ENCODE measurements around the gene PCDH19. TPM values are rescaled to one million over a fixed set of nuclear protein-coding genes. Genes with fewer than 3 reads are reported as not detected.
"Not testable (repeated sequence)": the region's sequence is repeated elsewhere in the genome, so short reads cannot be mapped to it uniquely, and the experiment has no call there.

Gene PCDH19
- total RNA-seq, 2 experiments from 2014 or later, result not detected

DNA sequence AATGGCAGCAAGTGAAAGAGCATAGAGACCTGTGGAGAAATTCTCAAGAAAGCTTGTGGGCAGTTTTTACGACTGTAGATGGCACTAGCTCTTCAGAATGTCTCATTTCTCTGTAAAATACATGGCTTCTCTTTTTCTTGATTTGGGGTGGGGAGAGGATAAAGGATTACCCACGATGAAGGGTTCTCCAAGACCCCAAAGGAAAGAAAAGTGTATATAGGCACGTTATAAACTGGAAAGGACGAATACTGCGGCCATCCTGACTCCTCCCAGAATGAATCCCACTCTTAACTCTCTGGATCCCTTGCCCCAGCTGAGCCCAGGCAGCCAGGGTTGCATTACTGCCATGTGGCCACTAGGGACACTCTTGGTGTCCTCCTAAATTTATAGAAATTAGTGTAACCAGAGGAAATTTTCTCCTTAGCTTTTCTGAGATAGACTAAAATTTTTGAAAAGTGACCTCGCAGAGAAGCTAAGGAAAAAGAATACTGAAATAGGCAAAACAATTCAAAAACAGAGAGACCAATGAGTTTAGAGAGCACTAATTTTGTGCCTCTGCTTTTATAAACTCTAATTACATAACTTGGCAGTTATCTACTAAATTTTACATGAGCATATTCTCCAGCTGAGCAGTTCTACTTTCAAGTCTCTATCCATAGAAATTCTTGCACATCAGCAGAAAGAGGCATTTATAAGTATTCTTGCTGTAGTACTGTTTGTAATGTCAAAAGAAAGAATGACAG lies 37.8 kb upstream of the PCDH19 start:
- no peak overlapping the region for H3K4me3 ChIP-seq (ENCODE audit: low read depth, low read length, poor library complexity, severe bottlenecking)
- BruUV-seq (replicated peaks), result no TSS peak
- H4K20me1 ChIP-seq (ENCODE audit: insufficient read depth, low read length), result no peaks in the 10 kb centered on the region
- POLR2A ChIA-PET, result no interaction called here
- no peak overlapping the region for H2AFZ ChIP-seq (ENCODE audit: low read length)
- CTCF ChIA-PET (ENCODE audit: unreplicated experiment), result no interaction called here
- peak; percentile 20 for DNase-seq (ENCODE audit: low spot score)
- no peaks in the 10 kb centered on the region for H3K4me1 ChIP-seq (ENCODE audit: insufficient read depth, low read length, poor library complexity, severe bottlenecking)
- H3K9me3 ChIP-seq (ENCODE audit: low read length), result no peaks in the 10 kb centered on the region
- H3K9me2 ChIP-seq (ENCODE audit: insufficient read depth, low read length), result no peaks in the 10 kb centered on the region
- no peak for TF ChIP-seq EZH2phosphoT487 (IDR thresholded peaks at IDR 0.05; ENCODE audit: borderline replicate concordance, low read depth, low read length)
- TF ChIP-seq, protein P1, sequence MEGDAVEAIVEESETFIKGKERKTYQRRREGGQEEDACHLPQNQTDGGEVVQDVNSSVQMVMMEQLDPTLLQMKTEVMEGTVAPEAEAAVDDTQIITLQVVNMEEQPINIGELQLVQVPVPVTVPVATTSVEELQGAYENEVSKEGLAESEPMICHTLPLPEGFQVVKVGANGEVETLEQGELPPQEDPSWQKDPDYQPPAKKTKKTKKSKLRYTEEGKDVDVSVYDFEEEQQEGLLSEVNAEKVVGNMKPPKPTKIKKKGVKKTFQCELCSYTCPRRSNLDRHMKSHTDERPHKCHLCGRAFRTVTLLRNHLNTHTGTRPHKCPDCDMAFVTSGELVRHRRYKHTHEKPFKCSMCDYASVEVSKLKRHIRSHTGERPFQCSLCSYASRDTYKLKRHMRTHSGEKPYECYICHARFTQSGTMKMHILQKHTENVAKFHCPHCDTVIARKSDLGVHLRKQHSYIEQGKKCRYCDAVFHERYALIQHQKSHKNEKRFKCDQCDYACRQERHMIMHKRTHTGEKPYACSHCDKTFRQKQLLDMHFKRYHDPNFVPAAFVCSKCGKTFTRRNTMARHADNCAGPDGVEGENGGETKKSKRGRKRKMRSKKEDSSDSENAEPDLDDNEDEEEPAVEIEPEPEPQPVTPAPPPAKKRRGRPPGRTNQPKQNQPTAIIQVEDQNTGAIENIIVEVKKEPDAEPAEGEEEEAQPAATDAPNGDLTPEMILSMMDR (conservative IDR thresholded peaks at IDR 0.05; ENCODE audit: low read length), result peak; percentile 80
- no peaks in the 10 kb centered on the region for H3K79me2 ChIP-seq (ENCODE audit: insufficient read depth, low read depth, low read length)
- intact Hi-C loops (cut with micrococcal nuclease; ENCODE audit: unreplicated experiment), result no loop called here
- no peaks in the 10 kb centered on the region for H3K36me3 ChIP-seq (ENCODE audit: insufficient read depth, low read length)
- H3K27ac ChIP-seq (ENCODE audit: low read depth, low read length, poor library complexity, severe bottlenecking), result no peak overlapping the region
- no peak overlapping the region for H3K4me2 ChIP-seq (ENCODE audit: low read length)

DNA sequence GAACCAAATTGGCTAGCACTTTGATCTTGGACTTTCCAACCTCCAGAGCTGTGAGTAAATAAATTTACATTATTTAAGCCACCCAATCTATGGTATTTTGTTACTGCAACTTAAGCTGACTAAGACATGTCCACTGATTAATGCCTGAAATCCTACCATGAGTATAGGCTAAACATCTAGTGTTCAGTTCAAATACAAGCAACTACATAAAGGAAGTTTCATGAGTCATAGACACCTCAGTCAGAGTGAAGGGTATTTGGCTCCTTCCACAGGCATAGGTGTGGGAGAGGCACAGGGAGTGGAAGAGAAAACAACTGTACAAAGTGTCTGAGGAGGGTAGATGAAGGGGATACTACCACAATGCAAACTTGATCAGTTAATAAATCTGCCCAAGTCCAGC lies 35.5 kb upstream of the PCDH19 start:
- no peaks in the 10 kb centered on the region for H3K9me2 ChIP-seq (ENCODE audit: insufficient read depth, low read length)
- BruUV-seq (replicated peaks), result no TSS peak
- intact Hi-C loops (cut with micrococcal nuclease; ENCODE audit: unreplicated experiment), result no loop called here
- H2AFZ ChIP-seq (ENCODE audit: low read length), result no peak overlapping the region
- H3K4me2 ChIP-seq (ENCODE audit: low read length), result no peak overlapping the region
- POLR2A ChIA-PET, result no interaction called here
- no peak overlapping the region for H3K27ac ChIP-seq (ENCODE audit: low read depth, low read length, poor library complexity, severe bottlenecking)
- no peaks in the 10 kb centered on the region for H4K20me1 ChIP-seq (ENCODE audit: insufficient read depth, low read length)
- CTCF ChIA-PET (ENCODE audit: unreplicated experiment), result no interaction called here
- no peaks in the 10 kb centered on the region for H3K4me1 ChIP-seq (ENCODE audit: insufficient read depth, low read length, poor library complexity, severe bottlenecking)
- H3K36me3 ChIP-seq (ENCODE audit: insufficient read depth, low read length), result no peaks in the 10 kb centered on the region
- no peaks in the 10 kb centered on the region for H3K9me3 ChIP-seq (ENCODE audit: low read length)
- TF ChIP-seq, protein P1 (conservative IDR thresholded peaks at IDR 0.05; ENCODE audit: low read length), result no peak
- no peak for TF ChIP-seq EZH2phosphoT487 (IDR thresholded peaks at IDR 0.05; ENCODE audit: borderline replicate concordance, low read depth, low read length)
- no peak overlapping the region for H3K4me3 ChIP-seq (ENCODE audit: low read depth, low read length, poor library complexity, severe bottlenecking)
- no peaks in the 10 kb centered on the region for H3K79me2 ChIP-seq (ENCODE audit: insufficient read depth, low read depth, low read length)
- DNase-seq (ENCODE audit: low spot score), result no peak

DNA sequence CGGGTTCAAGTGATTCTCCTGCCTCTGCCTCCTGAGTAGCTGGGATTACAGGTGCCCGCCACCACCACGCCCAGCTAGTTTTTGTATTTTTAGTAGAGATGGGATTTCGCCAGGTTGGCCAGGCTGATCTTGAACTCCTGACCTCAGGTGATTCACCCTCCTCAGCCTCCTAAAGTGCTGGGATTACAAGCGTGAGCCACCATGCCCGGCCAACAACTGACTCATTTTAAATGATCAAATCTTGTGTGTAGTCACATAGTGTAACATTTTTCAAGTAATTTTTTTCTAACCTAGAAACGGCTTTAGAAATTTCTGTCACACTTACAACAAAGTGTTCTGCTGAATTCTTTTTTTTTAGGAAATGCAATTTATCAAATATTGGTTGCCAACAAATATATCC lies 31.2 kb upstream of the PCDH19 start:
- H3K9me2 ChIP-seq (ENCODE audit: insufficient read depth, low read length); H2AFZ ChIP-seq (ENCODE audit: low read length); DNase-seq (ENCODE audit: low spot score); H3K9me3 ChIP-seq (ENCODE audit: low read length); POLR2A ChIA-PET; intact Hi-C loops (cut with micrococcal nuclease; ENCODE audit: unreplicated experiment); H4K20me1 ChIP-seq (ENCODE audit: insufficient read depth, low read length); CTCF ChIA-PET (ENCODE audit: unreplicated experiment); H3K79me2 ChIP-seq (ENCODE audit: insufficient read depth, low read depth, low read length); H3K4me1 ChIP-seq (ENCODE audit: insufficient read depth, low read length, poor library complexity, severe bottlenecking); H3K4me3 ChIP-seq (ENCODE audit: low read depth, low read length, poor library complexity, severe bottlenecking); BruUV-seq (replicated peaks); H3K4me2 ChIP-seq (ENCODE audit: low read length); H3K36me3 ChIP-seq (ENCODE audit: insufficient read depth, low read length); H3K27ac ChIP-seq (ENCODE audit: low read depth, low read length, poor library complexity, severe bottlenecking): not testable (repeated sequence)
